Transverse colon (tissue), 4 donors: ENCODE data around the gene CFAP54.

ENCODE experiments used
- EP300 ChIP-seq: sonication (generic); formaldehyde crosslinking; IDR thresholded peaks from one replicate; pipeline ENCODE4 v1.6.1; 2017; ENCODE audit warnings: antibody characterized with exemption, low read depth
- POLR2A ChIP-seq: fragments of 450-650 bp; IDR thresholded peaks from one replicate; pipeline ENCODE4 v1.6.1; 2016; ENCODE audit warnings: antibody characterized with exemption, mild to moderate bottlenecking, moderate library complexity
- POLR2AphosphoS5 ChIP-seq, 3 donors: sonication (generic); formaldehyde crosslinking; IDR thresholded peaks; one replicate each; pipeline ENCODE4 v1.6.1; 2016; ENCODE audit warnings: antibody characterized with exemption in 3 of 3
- TF ChIP-seq, protein P1 (sequence below), 5 experiments: fragments of 200-600 bp in 3 of 5; fragments of 450-650 bp in 2 of 5; sonication (generic) in 3 of 5; IDR thresholded peaks; 1 replicate in 2 of 5; 2 replicates in 3 of 5; pipeline ENCODE4 v1.5.1; 2016 to 2017; ENCODE audit warnings: antibody characterized with exemption in 5 of 5, inconsistent platforms in 3 of 5, mild to moderate bottlenecking in 2 of 5, moderate library complexity in 1 of 5

DNA sequence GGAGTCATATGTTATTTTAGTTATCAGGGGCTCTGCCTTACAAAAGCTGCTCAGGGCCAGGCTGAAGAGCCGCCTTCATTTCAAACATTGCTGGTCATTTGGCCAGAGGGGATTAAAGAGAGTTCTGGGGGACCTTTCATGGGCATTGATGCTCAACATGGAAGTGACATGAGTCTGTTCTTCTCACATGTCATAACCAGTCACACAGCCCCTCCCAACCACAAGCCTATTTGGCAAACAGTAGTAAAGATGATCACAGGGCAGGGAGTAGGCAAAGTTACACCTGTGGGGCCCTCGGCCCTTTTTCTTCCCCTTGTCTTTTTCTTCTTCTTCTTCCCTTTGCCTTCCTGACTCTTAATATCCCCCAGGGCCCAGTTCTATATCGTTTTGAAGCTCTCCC lies 33.3 kb downstream of the CFAP54 start:
- TF ChIP-seq, protein P1, sequence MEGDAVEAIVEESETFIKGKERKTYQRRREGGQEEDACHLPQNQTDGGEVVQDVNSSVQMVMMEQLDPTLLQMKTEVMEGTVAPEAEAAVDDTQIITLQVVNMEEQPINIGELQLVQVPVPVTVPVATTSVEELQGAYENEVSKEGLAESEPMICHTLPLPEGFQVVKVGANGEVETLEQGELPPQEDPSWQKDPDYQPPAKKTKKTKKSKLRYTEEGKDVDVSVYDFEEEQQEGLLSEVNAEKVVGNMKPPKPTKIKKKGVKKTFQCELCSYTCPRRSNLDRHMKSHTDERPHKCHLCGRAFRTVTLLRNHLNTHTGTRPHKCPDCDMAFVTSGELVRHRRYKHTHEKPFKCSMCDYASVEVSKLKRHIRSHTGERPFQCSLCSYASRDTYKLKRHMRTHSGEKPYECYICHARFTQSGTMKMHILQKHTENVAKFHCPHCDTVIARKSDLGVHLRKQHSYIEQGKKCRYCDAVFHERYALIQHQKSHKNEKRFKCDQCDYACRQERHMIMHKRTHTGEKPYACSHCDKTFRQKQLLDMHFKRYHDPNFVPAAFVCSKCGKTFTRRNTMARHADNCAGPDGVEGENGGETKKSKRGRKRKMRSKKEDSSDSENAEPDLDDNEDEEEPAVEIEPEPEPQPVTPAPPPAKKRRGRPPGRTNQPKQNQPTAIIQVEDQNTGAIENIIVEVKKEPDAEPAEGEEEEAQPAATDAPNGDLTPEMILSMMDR (IDR thresholded peaks at IDR 0.05), result no peak
- TF ChIP-seq POLR2AphosphoS5 (IDR thresholded peaks at IDR 0.05) (no peak), EP300 (no peak), POLR2A (no peak)
